Body of pancreas (tissue), 4 donors: Measurements from ENCODE around the gene CDH20.

Experiments used
- POLR2A ChIP-seq, 3 donors: fragments of 450-650 bp; IDR thresholded peaks; one replicate each; pipeline ENCODE4 v1.6.1; 2016; ENCODE audit warnings: antibody characterized with exemption in 3 of 3, mild to moderate bottlenecking in 2 of 3
- TF ChIP-seq, protein P1 (sequence below), 7 experiments: fragments of 450-650 bp in 4 of 7; fragments of 200-600 bp in 3 of 7; sonication (generic) in 3 of 7; IDR thresholded peaks; one replicate each; pipeline ENCODE4 v1.5.1; 2016 to 2019; ENCODE audit warnings: antibody characterized with exemption in 7 of 7

DNA sequence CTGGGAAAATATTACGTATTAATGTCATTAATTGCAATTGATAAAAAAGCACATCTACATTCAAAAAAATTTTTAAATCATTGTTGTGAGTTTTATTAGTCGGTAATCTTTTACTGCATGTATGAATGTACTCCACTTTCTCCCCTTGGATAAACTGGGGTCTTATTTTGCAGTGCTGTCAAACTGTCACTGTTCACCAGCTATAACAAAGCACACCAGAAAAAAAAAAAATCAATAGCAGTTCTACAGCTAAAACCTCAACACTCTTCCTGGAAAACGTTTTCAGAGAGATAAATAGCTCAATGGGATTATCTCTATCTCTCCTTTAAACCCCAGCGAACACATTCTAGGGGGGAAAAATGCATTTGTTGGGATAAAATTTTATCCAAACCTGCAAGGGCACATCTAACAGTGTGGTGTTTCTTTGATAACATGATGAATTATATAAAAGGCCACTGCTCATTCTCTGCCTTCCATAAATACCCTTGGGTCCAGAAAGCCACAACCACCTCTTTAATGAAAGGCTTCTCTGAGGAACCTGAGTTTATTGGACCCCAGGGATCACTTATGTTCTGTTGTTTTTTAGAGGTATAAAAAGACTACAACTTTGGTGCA is 219.9 kb downstream of the CDH20 start:
- TF ChIP-seq, protein P1, sequence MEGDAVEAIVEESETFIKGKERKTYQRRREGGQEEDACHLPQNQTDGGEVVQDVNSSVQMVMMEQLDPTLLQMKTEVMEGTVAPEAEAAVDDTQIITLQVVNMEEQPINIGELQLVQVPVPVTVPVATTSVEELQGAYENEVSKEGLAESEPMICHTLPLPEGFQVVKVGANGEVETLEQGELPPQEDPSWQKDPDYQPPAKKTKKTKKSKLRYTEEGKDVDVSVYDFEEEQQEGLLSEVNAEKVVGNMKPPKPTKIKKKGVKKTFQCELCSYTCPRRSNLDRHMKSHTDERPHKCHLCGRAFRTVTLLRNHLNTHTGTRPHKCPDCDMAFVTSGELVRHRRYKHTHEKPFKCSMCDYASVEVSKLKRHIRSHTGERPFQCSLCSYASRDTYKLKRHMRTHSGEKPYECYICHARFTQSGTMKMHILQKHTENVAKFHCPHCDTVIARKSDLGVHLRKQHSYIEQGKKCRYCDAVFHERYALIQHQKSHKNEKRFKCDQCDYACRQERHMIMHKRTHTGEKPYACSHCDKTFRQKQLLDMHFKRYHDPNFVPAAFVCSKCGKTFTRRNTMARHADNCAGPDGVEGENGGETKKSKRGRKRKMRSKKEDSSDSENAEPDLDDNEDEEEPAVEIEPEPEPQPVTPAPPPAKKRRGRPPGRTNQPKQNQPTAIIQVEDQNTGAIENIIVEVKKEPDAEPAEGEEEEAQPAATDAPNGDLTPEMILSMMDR (IDR thresholded peaks at IDR 0.05): no peak
- no peak for TF ChIP-seq POLR2A (IDR thresholded peaks at IDR 0.05)
